Stimulated activated naive B cell treated with anti-CD40 and anti-IgM and Interleukin-4, amounts not matched to agents 10 μg/mL and 1 μg/mL and 100 μg/mL, for 72 hours (primary cell): ENCODE data around the gene SH3GL3.

ENCODE experiments used
- ATAC-seq, 2 donors: fragments of 150-1000 bp; cut with Tn5 transposase; replicated peaks; 2 replicates each; pipeline ENCODE4 v1.10.0; 2021; ENCODE audit warnings: moderate library complexity in 1 of 2
- DNase-seq: peaks from one replicate; pipeline ENCODE4 v3.0.0; 2021
- H3K27ac Mint-ChIP-seq: one replicate; pipeline ENCODE4 v1.8.0; 2022; ENCODE audit warnings: mild to moderate bottlenecking, mixed read lengths
- H3K27me3 Mint-ChIP-seq, 2 donors: one replicate each; pipeline ENCODE4 v1.8.0; 2022; ENCODE audit warnings: mixed read lengths in 2 of 2
- H3K36me3 Mint-ChIP-seq, 2 donors: one replicate each; pipeline ENCODE4 v1.8.0; 2022; ENCODE audit warnings: mixed read lengths in 2 of 2, mild to moderate bottlenecking in 1 of 2
- H3K4me1 Mint-ChIP-seq, 2 donors: one replicate each; pipeline ENCODE4 v1.8.0; 2022; ENCODE audit warnings: mixed read lengths in 2 of 2, mild to moderate bottlenecking in 1 of 2
- H3K4me3 Mint-ChIP-seq, 2 donors: one replicate each; pipeline ENCODE4 v1.8.0; 2022; ENCODE audit warnings: mild to moderate bottlenecking in 2 of 2, mixed read lengths in 2 of 2, moderate library complexity in 1 of 2
- H3K9me3 Mint-ChIP-seq, 2 donors: one replicate each; pipeline ENCODE4 v1.8.0; 2022; ENCODE audit warnings: mixed read lengths in 2 of 2, mild to moderate bottlenecking in 1 of 2

The SH3GL3 gene

DNA sequence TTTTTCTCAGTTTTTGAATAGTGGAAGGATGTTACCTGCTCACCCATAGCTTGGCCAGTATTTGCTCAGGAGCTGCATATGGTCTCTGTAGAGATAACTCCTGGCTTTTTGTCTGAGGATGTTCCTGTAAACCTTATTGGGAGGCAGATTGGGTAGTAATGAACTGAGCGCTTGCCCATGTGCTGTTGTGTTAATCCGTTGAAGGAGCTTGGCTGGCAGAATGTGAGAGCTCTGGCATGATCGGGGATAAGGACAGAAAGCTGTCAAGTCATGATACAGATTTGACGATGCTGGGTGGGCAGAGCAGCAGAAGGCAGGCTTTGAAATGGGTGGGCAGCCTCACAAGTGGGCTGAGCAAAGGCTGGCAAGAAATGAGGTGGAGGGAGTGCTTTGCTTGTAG lies 27.4 kb downstream of the SH3GL3 start:
- Mint-ChIP-seq H3K9me3 (peaks cover 0 to 7% of the 10 kb centered on the region in 2 donors), H3K27ac (no peak overlapping the region), H3K36me3 (no peaks in the 10 kb centered on the region), H3K4me1 (no peaks in the 10 kb centered on the region), H3K4me3 (no peak overlapping the region), H3K27me3 (peaks cover 11 to 22% of the 10 kb centered on the region in 2 donors)
- DNase-seq = no peak
- no peak for ATAC-seq

GRCh38 chr15:83475551-83475950 lies 28.4 kb downstream of the SH3GL3 start:
- Mint-ChIP-seq H3K36me3 (no peaks in the 10 kb centered on the region), H3K27me3 (peaks cover 11 to 20% of the 10 kb centered on the region in 2 donors), H3K4me1 (no peaks in the 10 kb centered on the region), H3K4me3 (no peak overlapping the region), H3K9me3 (peaks cover 0 to 7% of the 10 kb centered on the region in 2 donors), H3K27ac (no peak overlapping the region)
- ATAC-seq (no peak), DNase-seq (no peak)

DNA sequence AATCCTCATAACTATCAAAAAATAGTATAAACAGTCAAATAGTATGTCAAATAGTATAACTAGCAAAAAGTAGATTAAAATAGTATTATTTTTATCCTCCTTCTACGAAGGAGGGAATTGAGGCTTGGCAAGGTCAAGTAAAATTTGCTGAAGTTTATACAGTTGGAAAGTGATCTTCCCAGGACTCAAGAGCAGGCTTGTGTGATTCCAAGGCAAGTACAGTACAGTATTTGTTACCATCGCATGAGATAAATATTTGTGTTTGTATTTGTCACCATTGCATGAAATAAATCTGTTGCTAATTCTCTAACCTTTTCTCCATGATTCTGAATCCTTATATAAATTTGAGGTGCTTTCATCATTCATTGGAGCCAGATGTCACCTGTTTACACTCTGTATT lies 28.9 kb downstream of the SH3GL3 start:
- Mint-ChIP-seq H3K4me3 (no peak overlapping the region), H3K9me3 (peaks cover 0 to 7% of the 10 kb centered on the region in 2 donors), H3K36me3 (no peaks in the 10 kb centered on the region), H3K4me1 (no peaks in the 10 kb centered on the region), H3K27me3 (peaks cover 11 to 18% of the 10 kb centered on the region in 2 donors), H3K27ac (no peak overlapping the region)
- no peak for ATAC-seq
- DNase-seq = no peak

DNA sequence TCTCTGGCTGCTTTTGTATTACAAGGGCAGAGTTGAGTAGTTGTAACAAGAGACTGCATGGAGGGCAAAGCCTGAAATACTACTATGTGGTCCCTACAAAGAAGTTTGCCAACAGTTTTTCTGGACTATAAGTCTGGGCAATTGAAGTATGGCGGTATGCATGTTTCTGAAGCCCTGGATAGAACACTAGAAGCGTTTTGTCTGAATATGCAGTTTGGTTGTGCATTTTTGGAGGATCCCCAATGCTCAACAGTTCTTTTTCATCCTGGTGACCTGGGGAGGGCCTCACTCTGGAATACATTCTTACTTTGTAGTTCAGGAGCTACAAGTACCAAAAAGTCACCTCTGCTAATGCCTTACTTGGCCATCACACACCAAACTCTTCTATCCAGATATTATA lies 29.6 kb downstream of the SH3GL3 start:
- Mint-ChIP-seq H3K27me3 (peaks cover 11 to 18% of the 10 kb centered on the region in 2 donors), H3K36me3 (no peaks in the 10 kb centered on the region), H3K27ac (no peak overlapping the region), H3K9me3 (peaks cover 0 to 7% of the 10 kb centered on the region in 2 donors), H3K4me3 (no peak overlapping the region), H3K4me1 (no peaks in the 10 kb centered on the region)
- DNase-seq (no peak), ATAC-seq (no peak)

- DNase-seq (no peak), ATAC-seq (no peak)
- H3K27me3 Mint-ChIP-seq = peaks cover 11 to 15% of the 10 kb centered on the region in 2 donors
- no peaks in the 10 kb centered on the region for H3K36me3 Mint-ChIP-seq
- peaks cover 0 to 5% of the 10 kb centered on the region in 2 donors for H3K9me3 Mint-ChIP-seq
- no peak overlapping the region for H3K4me3 Mint-ChIP-seq
- no peak overlapping the region for H3K27ac Mint-ChIP-seq
- H3K4me1 Mint-ChIP-seq = no peaks in the 10 kb centered on the region
Observed at GRCh38 chr15:83477172-83477807, 30.1 kb downstream of the SH3GL3 start.

- H3K27me3 Mint-ChIP-seq = peaks cover 5 to 9% of the 10 kb centered on the region in 2 donors
- no peaks in the 10 kb centered on the region for H3K4me1 Mint-ChIP-seq
- H3K27ac Mint-ChIP-seq = no peak overlapping the region
- H3K36me3 Mint-ChIP-seq = no peaks in the 10 kb centered on the region
- peaks cover 0 to 1% of the 10 kb centered on the region in 2 donors for H3K9me3 Mint-ChIP-seq
- no peak overlapping the region for H3K4me3 Mint-ChIP-seq
- ATAC-seq (no peak), DNase-seq (no peak)
Observed at GRCh38 chr15:83477808-83478537, 30.8 kb downstream of the SH3GL3 start.

DNA sequence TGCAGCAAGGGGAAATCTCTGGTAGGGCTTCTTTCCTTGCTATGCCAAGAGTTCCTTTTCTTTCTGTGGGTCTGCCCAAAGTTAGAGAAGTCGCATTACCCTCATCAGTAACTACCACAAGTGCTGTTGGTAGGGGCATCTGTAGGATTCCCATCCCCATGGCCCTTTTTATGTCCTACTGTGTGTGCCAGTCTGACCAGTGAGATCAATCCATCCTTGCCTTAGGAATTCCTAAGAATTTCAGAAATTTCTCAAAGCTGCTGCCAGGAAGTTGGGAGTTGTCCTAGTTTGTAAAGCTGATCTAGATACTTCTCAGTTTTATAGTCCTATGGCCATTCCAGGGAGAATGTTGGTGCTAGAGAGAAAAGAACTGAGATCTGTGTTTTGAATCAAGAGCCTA lies 36.5 kb downstream of the SH3GL3 start:
- Mint-ChIP-seq H3K9me3 (peaks cover 7 to 10% of the 10 kb centered on the region in 2 donors), H3K4me1 (no peaks in the 10 kb centered on the region), H3K4me3 (no peak overlapping the region)

DNA sequence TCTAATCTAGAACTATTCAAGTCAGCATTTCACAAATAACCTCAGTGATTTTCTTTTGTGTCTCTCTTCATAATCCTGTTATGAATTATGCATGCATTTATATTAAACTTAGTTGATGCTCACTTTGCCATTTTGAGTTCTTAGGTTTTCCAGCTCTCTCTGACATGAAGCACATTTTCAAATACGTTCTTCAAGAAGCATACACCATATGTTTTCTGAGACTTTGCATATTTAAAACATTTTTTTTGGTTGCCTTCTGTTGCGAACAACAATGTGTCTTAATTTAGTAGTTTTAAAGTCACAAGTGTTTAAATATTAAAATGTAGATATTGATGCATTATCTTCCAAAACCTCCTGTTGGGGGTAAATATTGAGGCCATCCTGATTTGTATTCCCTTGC lies 37.5 kb downstream of the SH3GL3 start:
- Mint-ChIP-seq H3K27ac (no peak overlapping the region), H3K9me3 (peaks cover 7 to 10% of the 10 kb centered on the region in 2 donors), H3K27me3 (no peaks in the 10 kb centered on the region), H3K4me3 (no peak overlapping the region), H3K4me1 (no peaks in the 10 kb centered on the region), H3K36me3 (no peaks in the 10 kb centered on the region)
- ATAC-seq (no peak), DNase-seq (no peak)

More for the DNA sequence above, 36.5 kb downstream of the SH3GL3 start:
- no peaks in the 10 kb centered on the region for H3K36me3 Mint-ChIP-seq
- DNase-seq (no peak), ATAC-seq (no peak)
- no peak overlapping the region for H3K27ac Mint-ChIP-seq
- H3K27me3 Mint-ChIP-seq = peaks cover 0 to 5% of the 10 kb centered on the region in 2 donors

DNA sequence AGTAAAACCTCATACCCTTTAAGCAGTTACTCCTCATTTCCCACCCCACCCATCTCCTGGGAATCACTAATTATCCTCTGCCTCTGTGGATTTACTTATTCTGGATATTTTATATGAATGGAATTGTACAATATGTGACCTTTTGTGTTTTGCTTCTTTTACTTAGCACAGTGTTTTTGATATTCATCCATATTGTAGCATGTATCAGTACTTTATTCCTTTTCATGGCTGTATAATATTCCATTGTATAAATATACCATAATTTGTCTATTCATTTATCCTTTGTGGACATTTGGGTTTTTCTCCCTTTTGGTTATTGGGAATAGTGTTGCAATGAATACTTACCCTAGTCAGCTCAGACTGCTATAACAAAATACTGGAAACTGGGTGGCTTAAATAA lies 39.2 kb downstream of the SH3GL3 start:
- ATAC-seq = no peak
- Mint-ChIP-seq H3K9me3 (peaks cover 7 to 10% of the 10 kb centered on the region in 2 donors), H3K4me1 (no peaks in the 10 kb centered on the region)

GRCh38 chr15:83487519-83487918 lies 40.4 kb downstream of the SH3GL3 start:
- peaks cover 7 to 10% of the 10 kb centered on the region in 2 donors for H3K9me3 Mint-ChIP-seq
- no peaks in the 10 kb centered on the region for H3K4me1 Mint-ChIP-seq

More for the DNA sequence above, 39.2 kb downstream of the SH3GL3 start:
- Mint-ChIP-seq H3K27ac (no peak overlapping the region), H3K27me3 (no peaks in the 10 kb centered on the region), H3K36me3 (no peaks in the 10 kb centered on the region), H3K4me3 (no peak overlapping the region)
- DNase-seq = no peak

DNA sequence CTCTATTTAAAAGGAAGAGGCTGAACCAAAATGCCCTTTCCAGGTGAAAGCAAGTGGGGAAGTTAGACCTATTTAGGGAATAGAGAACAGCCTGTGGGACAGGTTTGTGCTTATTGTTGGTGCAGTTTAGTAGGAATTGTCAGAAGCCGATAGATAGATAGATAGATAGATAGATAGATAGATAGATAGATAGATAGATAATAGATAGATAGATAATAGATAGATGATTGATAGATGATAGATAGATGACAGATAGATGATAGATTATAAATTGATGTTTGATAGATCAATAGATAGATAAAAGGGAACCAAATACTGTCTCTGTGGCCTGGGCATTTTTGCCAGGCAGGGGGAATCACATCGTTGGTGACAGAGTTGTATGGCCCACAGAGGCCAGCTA lies 42.5 kb downstream of the SH3GL3 start:
- DNase-seq (no peak), ATAC-seq (no peak)
- Mint-ChIP-seq H3K27me3 (no peaks in the 10 kb centered on the region), H3K9me3 (peaks cover 5 to 10% of the 10 kb centered on the region in 2 donors), H3K27ac (no peak overlapping the region), H3K4me3 (no peak overlapping the region), H3K4me1 (no peaks in the 10 kb centered on the region), H3K36me3 (no peaks in the 10 kb centered on the region)

More at GRCh38 chr15:83487519-83487918, 40.4 kb downstream of the SH3GL3 start:
- DNase-seq (no peak), ATAC-seq (no peak)
- Mint-ChIP-seq H3K36me3 (no peaks in the 10 kb centered on the region), H3K4me3 (no peak overlapping the region), H3K27me3 (no peaks in the 10 kb centered on the region), H3K27ac (no peak overlapping the region)

DNA sequence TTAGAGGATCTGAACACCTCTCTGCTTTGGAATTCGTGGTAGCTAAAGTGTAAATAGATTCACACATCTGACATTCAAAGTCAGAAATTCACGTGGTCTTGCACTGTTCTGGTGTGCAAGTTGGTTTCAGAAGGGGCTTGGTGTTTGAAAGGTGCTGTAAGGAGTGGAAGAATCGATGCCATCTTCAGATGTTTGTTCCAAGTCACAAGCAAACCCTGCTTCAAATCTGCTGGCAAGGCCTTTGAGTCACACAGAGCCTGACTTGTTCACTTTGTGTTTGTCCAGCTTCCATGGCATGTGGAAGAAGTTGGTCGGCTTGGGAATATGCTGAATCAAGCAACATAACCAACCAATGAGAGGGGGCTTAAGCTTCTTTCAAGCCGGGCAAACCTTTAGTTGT lies 44.3 kb downstream of the SH3GL3 start:
- Mint-ChIP-seq H3K36me3 (no peaks in the 10 kb centered on the region), H3K4me3 (no peak overlapping the region), H3K9me3 (peaks cover 5 to 6% of the 10 kb centered on the region in 2 donors), H3K27me3 (no peaks in the 10 kb centered on the region), H3K27ac (no peak overlapping the region), H3K4me1 (no peaks in the 10 kb centered on the region)
- ATAC-seq = no peak
- no peak for DNase-seq

DNA sequence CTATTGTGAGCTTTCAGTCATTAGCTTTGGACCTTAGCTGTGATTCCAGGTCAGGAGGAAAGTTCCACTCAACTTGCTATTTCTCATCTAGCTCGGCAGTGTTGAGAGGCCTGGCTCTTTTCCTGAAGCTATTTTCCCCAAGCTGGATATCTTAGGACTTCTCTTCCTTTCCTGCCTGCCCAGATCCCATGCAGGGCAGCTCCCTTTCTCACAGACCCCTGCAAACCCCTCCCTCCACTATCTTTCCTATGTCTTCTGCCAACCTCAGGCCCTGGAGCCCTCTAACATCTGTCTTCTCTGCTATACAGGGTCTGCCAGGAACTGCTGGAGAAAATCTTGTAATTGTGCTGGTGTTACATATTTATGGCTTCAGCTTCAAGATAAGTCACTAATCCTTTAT lies 49.6 kb downstream of the SH3GL3 start:
- Mint-ChIP-seq H3K27ac (no peak overlapping the region), H3K36me3 (peaks cover 0 to 2% of the 10 kb centered on the region in 2 donors), H3K4me3 (no peak overlapping the region), H3K4me1 (no peaks in the 10 kb centered on the region), H3K9me3 (peaks cover 18 to 21% of the 10 kb centered on the region in 2 donors), H3K27me3 (no peaks in the 10 kb centered on the region)
- ATAC-seq (no peak), DNase-seq (no peak)

GRCh38 chr15:83498374-83498773 lies 51.2 kb downstream of the SH3GL3 start:
- no peak for ATAC-seq
- DNase-seq = no peak
- Mint-ChIP-seq H3K27ac (no peak overlapping the region), H3K4me3 (no peak overlapping the region), H3K4me1 (no peaks in the 10 kb centered on the region), H3K9me3 (peaks cover 18 to 21% of the 10 kb centered on the region in 2 donors), H3K27me3 (no peaks in the 10 kb centered on the region), H3K36me3 (peaks cover 0 to 2% of the 10 kb centered on the region in 2 donors)

GRCh38 chr15:83498801-83499200 lies 51.7 kb downstream of the SH3GL3 start:
- peaks cover 0 to 2% of the 10 kb centered on the region in 2 donors for H3K36me3 Mint-ChIP-seq
- H3K27me3 Mint-ChIP-seq = no peaks in the 10 kb centered on the region
- no peaks in the 10 kb centered on the region for H3K4me1 Mint-ChIP-seq
- no peak overlapping the region for H3K27ac Mint-ChIP-seq
- ATAC-seq (no peak), DNase-seq (no peak)
- H3K4me3 Mint-ChIP-seq = no peak overlapping the region
- H3K9me3 Mint-ChIP-seq = peaks cover 16 to 21% of the 10 kb centered on the region in 2 donors
